Measurements from ENCODE around the gene SETD1A.

DNA sequence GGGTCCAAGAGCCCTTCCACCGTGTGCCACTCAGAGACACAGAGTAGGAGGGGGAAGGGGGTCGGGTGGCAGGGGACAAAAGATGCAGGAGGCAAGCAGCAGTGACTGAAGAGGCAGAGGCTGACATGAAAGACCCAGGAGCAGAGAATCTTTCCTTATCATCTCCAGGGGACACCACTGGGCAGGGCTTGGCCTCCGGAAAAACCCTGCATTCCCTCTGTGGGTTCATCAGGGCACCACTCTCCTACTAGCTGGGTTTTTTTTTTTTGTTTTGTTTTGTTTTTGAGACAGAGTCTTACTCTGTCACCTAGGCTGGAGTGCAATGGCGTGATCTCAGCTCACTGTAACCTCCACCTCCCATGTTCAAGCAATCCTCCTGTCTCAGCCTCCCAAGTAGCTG lies 73.7 kb downstream of the SETD1A start:
- no peak for TF ChIP-seq FOXJ2 (tag; IDR thresholded peaks at IDR 0.05)
- TF ChIP-seq YY1 (IDR thresholded peaks at IDR 0.05; ENCODE audit: borderline replicate concordance in 1 of 3, control insufficient read depth in 1 of 3, extremely low read depth in 1 of 3, insufficient read depth in 3 of 3, insufficient read length in 1 of 3, insufficient replicate concordance in 2 of 3, low read depth in 1 of 3, low read length in 2 of 3), result no peak
- TF ChIP-seq, protein P1, sequence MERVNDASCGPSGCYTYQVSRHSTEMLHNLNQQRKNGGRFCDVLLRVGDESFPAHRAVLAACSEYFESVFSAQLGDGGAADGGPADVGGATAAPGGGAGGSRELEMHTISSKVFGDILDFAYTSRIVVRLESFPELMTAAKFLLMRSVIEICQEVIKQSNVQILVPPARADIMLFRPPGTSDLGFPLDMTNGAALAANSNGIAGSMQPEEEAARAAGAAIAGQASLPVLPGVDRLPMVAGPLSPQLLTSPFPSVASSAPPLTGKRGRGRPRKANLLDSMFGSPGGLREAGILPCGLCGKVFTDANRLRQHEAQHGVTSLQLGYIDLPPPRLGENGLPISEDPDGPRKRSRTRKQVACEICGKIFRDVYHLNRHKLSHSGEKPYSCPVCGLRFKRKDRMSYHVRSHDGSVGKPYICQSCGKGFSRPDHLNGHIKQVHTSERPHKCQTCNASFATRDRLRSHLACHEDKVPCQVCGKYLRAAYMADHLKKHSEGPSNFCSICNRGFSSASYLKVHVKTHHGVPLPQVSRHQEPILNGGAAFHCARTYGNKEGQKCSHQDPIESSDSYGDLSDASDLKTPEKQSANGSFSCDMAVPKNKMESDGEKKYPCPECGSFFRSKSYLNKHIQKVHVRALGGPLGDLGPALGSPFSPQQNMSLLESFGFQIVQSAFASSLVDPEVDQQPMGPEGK (CRISPR knock-in tag; IDR thresholded peaks at IDR 0.05; ENCODE audit: borderline replicate concordance), result no peak
- TF ChIP-seq, protein P2, sequence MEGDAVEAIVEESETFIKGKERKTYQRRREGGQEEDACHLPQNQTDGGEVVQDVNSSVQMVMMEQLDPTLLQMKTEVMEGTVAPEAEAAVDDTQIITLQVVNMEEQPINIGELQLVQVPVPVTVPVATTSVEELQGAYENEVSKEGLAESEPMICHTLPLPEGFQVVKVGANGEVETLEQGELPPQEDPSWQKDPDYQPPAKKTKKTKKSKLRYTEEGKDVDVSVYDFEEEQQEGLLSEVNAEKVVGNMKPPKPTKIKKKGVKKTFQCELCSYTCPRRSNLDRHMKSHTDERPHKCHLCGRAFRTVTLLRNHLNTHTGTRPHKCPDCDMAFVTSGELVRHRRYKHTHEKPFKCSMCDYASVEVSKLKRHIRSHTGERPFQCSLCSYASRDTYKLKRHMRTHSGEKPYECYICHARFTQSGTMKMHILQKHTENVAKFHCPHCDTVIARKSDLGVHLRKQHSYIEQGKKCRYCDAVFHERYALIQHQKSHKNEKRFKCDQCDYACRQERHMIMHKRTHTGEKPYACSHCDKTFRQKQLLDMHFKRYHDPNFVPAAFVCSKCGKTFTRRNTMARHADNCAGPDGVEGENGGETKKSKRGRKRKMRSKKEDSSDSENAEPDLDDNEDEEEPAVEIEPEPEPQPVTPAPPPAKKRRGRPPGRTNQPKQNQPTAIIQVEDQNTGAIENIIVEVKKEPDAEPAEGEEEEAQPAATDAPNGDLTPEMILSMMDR (IDR thresholded peaks at IDR 0.05 in 2 of 3, conservative IDR thresholded peaks at IDR 0.05 in 1 of 3; ENCODE audit: insufficient read depth in 2 of 3, low read depth in 1 of 3, low read length in 3 of 3), result no peak
